HG03196 (cell line): Measurements from ENCODE around the gene TUBB2B.
A peak's percentile ranks its signal among the peaks of the same experiment; 100 is the strongest.
"Not testable (repeated sequence)": the region's sequence is repeated elsewhere in the genome, so short reads cannot be mapped to it uniquely, and the experiment has no call there.

Source experiments
- ATAC-seq: cut with Tn5 transposase; IDR thresholded peaks from one replicate; pipeline ENCODE4 v1.9.1; 2021; ENCODE audit not compliant: unreplicated experiment

TUBB2B gene

DNA sequence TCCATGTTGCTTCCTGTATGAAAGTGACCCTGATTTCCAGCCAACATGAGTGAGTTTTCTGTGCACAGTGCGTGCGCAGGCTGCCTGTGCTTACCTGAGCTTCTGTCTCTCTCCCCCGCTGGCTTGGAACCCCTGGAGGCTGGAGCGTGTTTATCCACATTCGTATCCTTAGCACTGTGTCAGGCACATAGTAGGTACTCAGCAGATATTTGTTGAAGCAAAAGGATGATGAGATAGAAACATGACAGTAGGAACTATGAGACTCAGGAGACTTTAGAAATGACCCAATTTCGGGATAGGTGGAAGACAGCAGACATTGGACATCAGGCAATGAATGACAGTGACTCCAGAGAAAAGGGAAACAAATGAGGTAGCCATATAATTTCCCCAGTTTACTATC is 15.2 kb downstream of the TUBB2B start:
- no peak for ATAC-seq

DNA sequence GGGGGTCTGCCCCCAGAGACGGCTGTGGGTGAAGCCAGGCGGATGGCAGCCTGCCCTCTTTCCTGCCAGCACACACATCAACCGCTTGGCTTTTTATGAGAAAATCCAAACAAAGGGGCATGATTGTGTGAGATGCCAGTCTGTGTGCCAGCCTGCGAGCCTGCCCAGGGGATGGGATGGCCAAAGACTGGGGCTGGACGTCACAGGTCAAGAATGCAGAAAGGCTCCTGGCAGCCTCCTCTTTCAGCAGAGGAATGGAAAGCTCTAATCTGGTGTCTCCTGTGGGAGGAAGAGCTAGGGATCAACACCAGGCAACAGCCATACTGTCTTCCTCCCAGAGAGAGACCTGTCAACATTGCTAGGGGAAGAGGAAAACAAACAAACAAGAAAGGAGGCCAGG is 15.8 kb downstream of the TUBB2B start:
- no peak for ATAC-seq

DNA sequence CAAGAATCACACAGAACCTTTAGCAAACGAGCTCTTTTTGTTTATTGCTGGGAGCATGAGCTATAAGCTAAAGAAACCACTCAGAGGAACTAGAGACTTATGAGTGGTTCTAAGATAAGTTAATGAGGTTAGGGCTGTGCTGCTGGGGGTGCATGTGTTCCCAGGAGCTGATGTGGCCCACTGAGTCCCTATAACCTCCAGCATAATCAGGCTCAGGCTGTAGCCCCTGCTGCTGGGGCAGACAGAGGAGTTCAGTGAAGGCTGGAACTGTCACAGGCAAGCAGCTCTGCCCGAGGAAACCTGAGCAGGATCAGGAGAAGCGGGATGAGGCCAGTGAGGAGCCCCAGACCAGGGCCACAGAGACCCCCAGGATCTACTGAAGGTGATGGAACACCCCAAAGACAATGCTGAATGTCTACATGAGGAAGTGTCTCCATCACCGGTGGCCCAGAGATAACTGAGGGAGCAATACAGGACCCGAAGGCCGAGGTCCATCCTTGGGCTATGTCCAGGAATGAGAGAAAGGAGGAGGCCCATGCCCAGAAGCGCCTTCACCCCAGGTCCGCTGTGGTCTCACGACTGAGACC is 17.3 kb downstream of the TUBB2B start:
- no peak for ATAC-seq

DNA sequence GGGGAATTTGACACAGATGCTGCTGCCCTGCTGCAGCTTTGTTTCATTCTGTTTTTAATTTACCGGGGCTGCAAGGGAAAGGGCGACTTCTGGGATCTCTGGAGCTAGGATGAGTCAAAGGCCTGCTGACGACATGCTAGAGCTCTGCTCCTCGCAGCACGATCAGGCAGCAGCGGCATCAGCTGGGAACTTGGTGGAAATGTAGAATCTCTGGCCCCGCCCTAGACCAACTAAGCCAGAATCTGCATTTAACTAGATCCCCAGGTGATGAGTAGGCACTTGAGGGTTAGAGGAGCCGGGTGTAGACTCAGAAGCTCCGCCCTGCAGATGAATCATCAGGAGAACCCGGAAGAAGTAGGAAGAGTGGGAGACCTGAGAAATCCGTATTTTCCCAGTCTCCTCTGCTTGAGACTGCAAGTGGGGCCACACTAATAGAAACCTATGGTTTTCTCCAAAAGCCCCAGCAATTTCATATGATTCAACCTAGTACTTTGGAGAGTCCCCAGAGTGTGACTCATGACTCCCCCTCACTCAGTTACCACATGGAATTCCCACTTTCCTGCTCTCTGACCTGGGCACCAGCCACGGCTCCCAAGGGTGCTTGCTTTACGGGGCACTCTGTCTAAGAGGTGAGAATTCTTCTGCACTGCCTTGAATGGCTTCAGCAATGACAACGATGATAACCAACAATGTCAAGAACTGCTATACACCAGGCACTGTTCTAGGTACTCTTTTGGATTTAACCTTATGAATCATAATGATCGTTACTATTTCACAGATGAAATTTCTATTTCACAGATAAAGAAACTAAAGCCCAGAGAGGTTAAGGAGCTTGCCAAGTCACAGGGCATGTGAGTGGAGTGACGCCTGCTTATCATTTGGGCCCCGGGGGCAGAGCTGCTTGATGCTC is 18.1 kb downstream of the TUBB2B start:
- peak; percentile 46 for ATAC-seq

DNA sequence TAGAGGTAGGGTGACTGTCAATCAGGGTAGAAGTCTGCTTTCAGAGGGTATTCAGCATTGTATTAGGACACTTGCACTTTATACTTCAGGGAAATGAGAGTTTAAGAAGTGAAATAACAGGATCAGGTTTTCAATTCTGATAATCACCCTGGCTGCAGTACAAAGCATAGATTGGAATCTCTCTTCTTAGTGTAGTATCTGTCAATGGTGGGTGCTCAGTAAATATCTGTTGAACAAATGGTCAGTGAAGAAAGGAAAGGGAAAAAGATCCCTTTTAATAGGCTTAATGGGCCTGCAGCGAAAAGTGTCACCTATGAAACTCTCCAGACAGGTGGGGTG is 18.7 kb downstream of the TUBB2B start:
- ATAC-seq = no peak

DNA sequence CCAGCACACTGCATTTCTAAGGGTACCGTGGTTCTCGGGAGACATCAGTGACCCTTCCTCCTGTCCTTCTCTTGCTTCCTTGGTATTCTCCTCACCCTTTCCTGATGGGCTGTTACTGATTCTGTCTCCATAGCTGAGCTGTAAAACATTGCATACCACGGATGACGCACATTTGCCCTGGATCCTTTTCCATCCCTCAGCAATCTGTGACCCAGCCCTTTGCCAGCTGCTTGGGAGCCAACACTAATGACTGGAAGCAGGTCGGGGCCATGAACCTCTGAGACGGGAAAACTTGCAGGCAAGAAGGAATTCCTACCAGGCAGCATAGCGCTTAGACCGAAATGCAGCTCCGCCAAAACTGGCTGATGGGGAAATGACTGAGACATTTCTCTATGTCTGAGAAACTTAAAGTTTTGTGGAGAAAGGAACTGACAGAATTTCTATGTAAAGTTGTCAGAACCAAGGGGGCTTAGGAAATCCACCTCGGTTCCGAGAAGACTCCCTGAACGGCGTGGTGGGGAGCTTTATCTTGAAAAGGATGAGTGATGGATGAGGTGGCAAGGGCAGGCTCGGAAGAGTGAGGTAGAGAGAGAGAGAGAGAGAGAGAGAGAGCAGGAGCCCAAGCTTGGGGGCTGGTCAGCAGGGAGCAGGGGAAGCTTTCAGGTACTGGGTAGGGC is 19.2 kb downstream of the TUBB2B start:
- ATAC-seq = no peak

DNA sequence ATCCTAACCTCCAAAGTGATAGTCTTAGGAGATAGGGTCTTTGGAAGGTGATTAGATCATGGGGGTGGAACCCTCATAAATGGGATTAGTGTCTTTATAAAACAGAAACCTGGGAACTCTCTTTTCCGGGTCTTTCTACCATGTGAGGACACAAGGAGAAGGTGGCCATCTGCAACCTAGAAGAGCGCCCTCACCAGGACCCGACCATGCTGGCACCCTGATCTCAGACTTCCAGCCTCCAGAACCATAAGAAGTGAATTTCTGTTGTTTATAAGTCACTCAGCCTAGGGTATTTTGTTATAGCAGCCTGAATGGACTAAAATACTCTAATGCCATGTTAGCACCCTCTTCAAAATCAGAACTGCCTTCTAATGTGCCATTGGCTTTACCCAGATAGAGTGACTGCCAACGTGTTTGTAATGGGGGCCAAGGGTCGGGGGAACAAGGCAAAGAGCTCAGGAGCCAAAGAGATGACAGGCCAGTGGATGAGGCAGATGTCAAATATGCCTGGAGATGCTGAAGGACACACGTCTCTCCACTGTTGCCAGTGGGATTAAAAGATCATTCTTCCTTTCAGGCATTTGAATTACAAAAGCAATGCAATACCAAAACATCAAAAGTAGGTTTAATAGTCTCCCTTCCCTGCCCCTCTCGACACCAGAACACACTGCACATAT is 21.0 kb downstream of the TUBB2B start:
- no peak for ATAC-seq

DNA sequence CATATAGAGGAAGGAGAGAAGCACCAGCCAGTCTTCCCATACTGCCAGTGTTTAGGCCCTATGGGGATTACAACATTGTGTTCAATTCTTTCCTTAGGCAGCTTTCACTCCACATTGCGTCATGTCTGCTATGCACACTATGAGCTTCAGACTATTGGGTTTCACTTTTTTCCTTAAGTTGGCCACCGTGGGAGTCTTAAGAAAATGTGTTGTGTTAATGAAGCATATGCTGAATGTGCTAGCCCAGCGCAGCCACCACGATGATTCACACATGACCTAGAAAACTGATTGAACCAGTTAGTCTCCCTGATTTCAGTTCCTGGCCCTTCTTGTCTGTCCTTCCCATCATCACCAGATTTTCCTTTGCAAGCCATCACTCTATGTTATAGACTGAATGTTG is 21.5 kb downstream of the TUBB2B start:
- no peak for ATAC-seq

DNA sequence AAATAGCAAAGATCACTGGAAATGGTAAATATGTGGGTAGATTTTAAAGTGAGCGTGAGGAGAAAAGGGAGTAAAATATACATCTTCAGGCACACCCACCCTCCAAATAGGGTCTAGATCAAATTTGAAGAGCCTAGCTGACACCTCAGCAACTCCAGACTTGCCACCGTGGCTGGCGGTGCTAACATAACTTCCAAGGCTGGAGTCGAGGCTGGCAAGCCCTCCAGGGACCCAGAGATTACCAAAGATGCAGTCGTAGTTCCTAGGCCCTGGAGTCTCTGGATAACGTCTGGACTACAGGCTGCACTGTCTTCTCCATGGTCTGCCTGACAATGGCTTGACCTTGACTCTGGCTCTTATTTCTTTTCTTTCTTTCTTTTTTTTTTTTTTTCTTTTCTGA is 22.5 kb downstream of the TUBB2B start:
- ATAC-seq = no peak

DNA sequence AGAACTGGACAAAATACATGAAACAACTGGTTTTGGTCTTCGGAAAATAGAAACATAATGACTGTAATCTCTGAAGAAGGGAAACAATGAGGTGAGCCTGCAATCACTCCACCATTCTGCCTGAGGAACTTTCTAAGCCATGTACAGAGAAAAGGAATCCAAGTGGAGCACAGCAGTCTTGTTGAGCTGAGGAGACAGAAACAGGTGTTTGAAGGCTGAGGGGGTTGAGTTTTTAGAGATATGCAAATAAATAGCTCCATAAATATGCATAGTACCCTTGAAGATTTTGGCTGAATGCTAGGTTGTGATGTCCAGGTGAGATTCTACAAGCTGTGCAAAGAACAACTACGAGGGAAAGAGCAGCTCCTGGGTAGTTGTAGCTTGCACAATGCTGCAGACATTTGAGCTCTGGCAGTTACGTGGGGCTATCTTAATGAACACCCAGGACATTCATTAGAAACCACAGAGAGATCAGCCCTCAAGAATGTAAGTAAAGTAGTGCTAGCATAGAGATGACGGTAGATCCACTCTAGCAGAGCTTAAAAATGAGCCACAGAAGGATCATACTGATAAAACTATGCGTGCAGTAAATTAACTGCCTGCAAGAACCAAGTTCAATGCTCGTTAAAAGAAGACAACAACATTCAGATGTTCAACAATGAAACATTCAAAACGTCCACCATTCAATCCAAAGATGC is 24.3 kb downstream of the TUBB2B start:
- no peak for ATAC-seq

DNA sequence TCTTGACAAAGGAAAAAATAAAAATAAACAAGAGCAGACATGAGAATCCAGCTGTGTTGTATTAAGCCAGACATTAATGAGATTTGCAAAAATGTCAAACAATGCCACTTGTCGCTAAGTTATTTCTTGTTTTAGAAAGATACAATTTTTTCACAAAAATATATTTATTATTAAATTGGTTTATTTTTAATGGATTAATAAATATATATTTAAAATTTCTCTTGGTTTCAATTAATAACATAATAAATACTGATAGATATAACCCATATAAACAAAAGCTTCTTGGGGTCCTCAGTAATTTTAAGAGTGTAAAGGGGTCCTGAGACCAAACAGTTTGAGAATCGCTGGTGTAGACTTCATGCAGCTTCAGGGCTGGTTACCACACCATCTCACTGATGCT is 26.1 kb downstream of the TUBB2B start:
- no peak for ATAC-seq

DNA sequence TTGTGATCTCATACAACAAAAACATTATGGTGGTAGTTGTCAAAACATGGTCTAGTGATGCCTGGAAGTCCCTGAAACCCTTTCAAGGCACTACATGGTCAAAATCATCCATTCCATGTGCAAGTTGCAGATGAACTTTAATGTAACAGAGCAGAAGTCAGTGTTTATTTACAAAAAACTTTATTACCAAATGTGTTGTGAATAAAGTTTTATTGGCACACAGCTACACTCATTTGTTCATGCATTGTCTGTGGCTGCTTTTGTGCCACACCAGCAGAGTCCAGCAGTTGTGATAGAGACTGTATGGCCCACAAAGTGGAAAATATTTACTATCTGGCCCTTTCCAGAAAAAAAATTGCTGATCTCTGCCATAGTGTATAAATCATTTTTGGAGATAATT is 26.8 kb downstream of the TUBB2B start:
- no peak for ATAC-seq

DNA sequence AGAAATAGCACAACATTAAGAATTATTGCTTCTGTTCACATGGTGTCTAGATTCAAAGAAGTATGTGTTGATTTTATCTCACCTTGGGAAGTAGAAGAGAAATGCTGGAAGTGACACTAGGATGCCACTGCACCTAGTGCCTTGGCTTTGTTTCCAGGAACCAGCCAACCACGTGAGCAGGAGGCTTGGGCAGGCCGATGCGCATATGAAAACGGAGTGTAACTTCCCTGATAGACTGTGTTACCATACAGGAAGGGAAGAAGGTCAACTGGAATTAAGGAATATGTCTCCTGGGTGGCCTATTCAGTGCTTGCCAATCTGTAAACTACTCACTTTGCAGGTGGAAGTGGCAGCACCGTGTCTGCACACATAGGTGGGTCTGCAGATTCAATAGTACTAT is 28.1 kb downstream of the TUBB2B start:
- no peak for ATAC-seq

DNA sequence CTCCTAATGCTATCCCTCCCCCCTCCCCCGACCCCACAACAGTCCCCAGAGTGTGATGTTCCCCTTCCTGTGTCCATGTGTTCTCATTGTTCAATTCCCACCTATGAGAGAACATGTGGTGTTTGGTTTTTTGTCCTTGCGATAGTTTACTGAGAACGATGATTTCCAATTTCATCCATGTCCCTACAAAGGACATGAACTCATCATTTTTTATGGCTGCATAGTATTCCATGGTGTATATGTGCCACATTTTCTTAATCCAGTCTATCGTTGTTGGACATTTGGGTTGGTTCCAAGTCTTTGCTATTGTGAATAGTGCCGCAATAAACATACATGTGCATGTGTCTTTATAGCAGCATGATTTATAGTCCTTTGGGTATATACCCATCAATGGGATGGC is 29.7 kb downstream of the TUBB2B start:
- not testable (repeated sequence) for ATAC-seq

DNA sequence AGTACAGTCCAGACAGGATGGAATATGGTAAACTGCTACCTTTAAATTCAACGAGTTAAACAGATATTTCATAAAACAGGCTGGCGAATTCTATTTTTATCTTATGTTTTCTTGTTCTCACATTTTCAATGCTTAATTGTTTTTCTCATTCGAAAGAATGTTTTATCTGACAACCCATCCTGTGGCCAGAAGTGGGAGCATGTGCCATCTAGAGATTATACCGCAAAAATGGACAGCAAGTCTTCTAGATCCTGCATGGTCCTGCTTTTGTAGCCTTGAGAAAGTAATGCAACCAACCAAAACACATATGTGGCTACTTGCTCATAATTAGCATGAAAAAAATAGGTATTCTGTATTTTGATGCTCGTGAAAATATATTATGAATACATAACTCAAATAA is 30.7 kb downstream of the TUBB2B start:
- ATAC-seq = no peak

DNA sequence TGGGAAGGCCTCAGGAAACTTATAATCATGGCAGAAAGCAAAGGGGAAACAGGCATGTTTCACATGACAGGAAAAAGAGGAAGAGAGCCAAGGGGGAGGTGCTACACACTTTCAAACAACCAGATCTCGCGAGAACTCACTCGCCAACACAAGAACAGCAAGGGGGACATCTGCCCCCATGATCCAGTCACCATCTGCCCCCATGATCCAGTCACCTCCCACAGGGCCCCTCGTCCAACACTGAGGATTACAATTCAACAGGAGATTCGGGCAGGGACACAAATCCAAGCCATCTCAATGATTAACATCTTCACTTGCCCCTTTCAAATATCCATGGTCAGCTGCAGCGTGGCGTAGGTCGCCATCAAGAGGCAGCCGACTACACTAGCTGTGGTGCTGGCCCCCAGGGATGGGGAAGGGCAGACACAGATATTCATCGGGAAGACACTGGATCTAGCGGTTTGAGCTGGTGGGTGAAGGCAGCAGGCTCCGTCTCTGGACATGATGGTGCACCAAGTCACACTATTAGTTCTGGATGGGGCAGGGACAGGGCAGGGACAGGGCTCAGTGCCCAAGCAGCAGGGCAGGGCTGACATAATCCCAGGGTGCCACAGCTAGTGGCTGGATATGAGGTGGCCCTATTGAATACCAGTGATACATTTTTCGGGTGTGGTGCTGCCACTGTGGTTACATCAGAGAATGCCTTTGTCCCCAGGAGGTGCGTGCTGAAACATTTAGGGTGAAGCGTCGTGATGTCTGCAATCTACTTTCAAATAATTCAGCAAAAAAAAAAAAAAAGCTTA is 31.6 kb downstream of the TUBB2B start:
- ATAC-seq = no peak

DNA sequence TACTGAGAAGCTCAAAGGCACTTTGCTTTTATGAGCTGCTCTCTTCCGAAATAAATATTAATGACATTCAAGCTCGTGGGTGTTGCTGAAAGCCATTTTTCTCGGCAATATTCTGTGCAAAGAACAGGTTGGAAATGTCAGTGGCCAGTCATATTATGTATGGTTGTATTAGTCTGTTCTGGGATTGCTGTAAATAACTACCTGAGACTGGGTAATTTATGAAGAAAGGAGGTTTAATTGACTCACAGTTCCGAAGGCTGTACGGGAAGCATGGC is 32.1 kb downstream of the TUBB2B start:
- ATAC-seq = no peak

DNA sequence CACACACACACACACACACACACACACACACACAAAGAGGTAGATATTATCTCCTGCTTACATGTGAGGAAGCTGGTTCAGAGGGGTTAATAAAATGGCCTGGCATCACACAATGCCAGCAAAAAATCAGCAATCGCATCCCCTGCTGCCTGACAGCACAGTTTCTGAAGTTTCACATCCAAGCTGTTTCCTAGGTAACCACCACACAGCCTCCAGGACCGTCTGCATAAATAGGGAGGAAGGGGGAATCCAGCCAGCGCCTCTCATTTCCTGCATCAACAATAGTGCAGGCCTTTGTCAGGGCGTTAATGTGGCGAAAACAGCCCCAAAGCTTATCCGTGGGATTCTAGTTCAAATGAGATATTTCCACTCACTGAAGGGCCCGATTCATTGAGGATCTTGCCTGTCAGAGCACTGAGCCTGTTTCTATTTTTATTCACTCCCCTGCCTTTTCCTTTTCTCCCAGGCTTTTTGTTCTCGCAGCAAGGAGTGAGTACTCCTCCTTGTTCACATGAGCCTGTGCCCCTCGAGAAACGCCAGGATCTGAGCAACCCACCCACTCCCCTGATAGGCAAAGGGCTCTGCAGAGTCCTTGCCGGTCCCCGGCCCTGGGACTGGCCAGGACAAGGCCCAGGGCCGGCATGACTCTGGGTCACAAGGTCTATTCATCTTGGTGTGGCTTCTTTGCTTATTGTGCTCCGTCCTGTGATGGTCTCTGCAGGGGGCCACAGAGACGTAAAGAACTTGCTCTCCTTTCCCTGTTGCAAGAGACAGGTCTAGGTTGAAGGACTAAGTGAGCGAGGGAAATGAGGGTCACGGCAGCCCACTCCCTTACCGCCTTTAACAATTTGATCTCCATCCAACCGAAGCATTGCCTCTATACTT is 32.7 kb downstream of the TUBB2B start:
- no peak for ATAC-seq

DNA sequence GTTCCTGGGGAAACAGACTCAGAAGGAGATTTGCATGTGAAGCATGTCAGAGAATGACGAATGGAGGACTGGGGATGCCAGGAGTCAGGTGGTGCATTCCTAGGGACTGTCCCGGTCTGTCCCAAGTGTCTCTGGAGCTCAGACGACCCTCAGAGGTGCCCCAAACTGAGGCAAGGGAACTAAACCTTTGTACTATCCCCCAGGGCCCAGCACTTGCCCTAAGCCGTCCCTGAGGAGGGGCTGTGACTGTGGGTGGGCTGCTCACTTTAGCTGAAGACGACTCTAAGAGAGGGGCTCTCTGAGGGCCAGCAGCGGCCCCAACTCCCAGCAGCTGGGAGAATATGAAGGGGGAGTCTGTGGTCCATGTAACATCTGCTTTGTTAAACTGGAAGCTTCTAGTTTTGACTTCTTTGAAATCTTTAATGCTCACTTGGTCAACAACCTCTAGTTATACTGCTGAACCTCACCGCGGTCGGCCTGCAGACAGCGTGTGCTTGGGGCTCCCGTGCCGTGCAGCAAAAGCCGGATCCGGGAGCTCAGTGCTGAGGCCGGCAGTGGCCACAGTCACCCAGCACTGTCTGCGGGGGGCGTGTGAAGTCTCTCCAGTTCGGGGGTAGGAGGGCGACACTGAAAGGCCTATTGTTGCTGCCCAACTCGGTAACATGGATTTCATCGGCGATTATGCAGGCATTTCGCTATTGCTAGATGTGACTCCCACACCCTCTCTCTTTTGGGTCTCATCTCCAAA is 34.2 kb downstream of the TUBB2B start:
- ATAC-seq = no peak
